ENCODE results near the gene CEP95. TPM values are rescaled to one million over a fixed set of nuclear protein-coding genes. Genes with fewer than 3 reads are reported as not detected.

Gene CEP95
- total and polyA plus RNA-seq, 2 of the 13 experiments (the other 11 are each of a cell fraction or from before 2014, with no cell fraction given), result 65.9 to 68.8 TPM

DNA sequence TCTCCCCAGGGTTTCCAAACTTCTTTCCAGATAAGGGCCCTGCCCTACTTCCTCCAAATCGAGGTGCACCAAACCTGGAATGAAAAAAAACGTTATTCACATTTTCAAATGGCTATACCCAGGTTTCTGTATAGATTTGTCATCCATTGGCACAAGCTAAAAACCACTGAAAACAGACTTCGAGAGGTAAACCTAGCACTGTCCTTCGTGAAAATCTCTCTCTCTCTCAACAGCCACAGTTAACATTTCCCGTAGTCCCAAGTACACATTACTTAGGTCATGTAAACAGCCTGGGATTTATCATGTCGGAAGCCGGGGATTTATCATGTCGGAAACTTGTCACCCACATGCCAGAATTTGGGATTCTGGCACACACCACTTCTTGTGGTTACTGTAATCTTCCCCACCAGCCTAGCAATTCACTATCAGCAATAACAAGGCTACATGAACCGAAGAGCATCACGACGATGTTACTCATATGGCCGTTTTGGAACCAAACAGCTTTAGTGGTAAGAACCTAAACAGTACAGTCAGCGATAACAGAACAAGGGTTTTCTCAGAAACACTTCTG, 1.9 kb upstream of the CEP95 start (continued):
- TF ChIP-seq, protein P1, sequence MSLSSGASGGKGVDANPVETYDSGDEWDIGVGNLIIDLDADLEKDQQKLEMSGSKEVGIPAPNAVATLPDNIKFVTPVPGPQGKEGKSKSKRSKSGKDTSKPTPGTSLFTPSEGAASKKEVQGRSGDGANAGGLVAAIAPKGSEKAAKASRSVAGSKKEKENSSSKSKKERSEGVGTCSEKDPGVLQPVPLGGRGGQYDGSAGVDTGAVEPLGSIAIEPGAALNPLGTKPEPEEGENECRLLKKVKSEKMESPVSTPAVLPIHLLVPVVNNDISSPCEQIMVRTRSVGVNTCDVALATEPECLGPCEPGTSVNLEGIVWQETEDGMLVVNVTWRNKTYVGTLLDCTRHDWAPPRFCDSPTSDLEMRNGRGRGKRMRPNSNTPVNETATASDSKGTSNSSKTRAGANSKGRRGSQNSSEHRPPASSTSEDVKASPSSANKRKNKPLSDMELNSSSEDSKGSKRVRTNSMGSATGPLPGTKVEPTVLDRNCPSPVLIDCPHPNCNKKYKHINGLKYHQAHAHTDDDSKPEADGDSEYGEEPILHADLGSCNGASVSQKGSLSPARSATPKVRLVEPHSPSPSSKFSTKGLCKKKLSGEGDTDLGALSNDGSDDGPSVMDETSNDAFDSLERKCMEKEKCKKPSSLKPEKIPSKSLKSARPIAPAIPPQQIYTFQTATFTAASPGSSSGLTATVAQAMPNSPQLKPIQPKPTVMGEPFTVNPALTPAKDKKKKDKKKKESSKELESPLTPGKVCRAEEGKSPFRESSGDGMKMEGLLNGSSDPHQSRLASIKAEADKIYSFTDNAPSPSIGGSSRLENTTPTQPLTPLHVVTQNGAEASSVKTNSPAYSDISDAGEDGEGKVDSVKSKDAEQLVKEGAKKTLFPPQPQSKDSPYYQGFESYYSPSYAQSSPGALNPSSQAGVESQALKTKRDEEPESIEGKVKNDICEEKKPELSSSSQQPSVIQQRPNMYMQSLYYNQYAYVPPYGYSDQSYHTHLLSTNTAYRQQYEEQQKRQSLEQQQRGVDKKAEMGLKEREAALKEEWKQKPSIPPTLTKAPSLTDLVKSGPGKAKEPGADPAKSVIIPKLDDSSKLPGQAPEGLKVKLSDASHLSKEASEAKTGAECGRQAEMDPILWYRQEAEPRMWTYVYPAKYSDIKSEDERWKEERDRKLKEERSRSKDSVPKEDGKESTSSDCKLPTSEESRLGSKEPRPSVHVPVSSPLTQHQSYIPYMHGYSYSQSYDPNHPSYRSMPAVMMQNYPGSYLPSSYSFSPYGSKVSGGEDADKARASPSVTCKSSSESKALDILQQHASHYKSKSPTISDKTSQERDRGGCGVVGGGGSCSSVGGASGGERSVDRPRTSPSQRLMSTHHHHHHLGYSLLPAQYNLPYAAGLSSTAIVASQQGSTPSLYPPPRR (CRISPR knock-in tag; IDR thresholded peaks at IDR 0.05; ENCODE audit: borderline replicate concordance), result peak; percentile 47; the same call in 1 of the 2 replicates
- no peak for TF ChIP-seq ZBTB7B (CRISPR knock-in tag; IDR thresholded peaks at IDR 0.05)
- TF ChIP-seq ZNF10 (CRISPR knock-in tag; IDR thresholded peaks at IDR 0.05; ENCODE audit: borderline replicate concordance, low read depth), result no peak
- TF ChIP-seq ATF7 (IDR thresholded peaks at IDR 0.05), result no peak
- TF ChIP-seq ATF7 (CRISPR knock-in tag; IDR thresholded peaks at IDR 0.05), result no peak
- TF ChIP-seq ELF4 (CRISPR knock-in tag; IDR thresholded peaks at IDR 0.05; ENCODE audit: borderline replicate concordance), result peak; percentile 71; the same call in 1 of the 2 replicates
- TF ChIP-seq HDAC1 (CRISPR knock-in tag; IDR thresholded peaks at IDR 0.05), result peak; percentile 22; the same call in 1 of the 2 replicates
- no peak for TF ChIP-seq PHF21A (CRISPR knock-in tag; IDR thresholded peaks at IDR 0.05)
- no peak for TF ChIP-seq THYN1 (CRISPR knock-in tag; IDR thresholded peaks at IDR 0.05; ENCODE audit: borderline replicate concordance, low read depth)
- TF ChIP-seq ATAD3A (CRISPR knock-in tag; IDR thresholded peaks at IDR 0.05), result no peak
- peak; percentile 15; the same call in 1 of the 2 replicates for TF ChIP-seq PITX1 (CRISPR knock-in tag; IDR thresholded peaks at IDR 0.05)
- TF ChIP-seq MAFG (CRISPR knock-in tag; IDR thresholded peaks at IDR 0.05), result 0 out of 2 replicates have a peak, but pooled peaks have one; percentile 7
- no peak for TF ChIP-seq ZBTB39 (CRISPR knock-in tag; IDR thresholded peaks at IDR 0.05)
- TF ChIP-seq SMYD3 (CRISPR knock-in tag; IDR thresholded peaks at IDR 0.05), result peak; percentile 77; the same call in 1 of the 2 replicates
- TF ChIP-seq ZIK1 (CRISPR knock-in tag; IDR thresholded peaks at IDR 0.05; ENCODE audit: borderline replicate concordance, low read depth), result 0 out of 2 replicates have a peak, but pooled peaks have one; percentile 2
- TF ChIP-seq PLRG1 (conservative IDR thresholded peaks at IDR 0.05), result no peak
- TF ChIP-seq, protein P2, sequence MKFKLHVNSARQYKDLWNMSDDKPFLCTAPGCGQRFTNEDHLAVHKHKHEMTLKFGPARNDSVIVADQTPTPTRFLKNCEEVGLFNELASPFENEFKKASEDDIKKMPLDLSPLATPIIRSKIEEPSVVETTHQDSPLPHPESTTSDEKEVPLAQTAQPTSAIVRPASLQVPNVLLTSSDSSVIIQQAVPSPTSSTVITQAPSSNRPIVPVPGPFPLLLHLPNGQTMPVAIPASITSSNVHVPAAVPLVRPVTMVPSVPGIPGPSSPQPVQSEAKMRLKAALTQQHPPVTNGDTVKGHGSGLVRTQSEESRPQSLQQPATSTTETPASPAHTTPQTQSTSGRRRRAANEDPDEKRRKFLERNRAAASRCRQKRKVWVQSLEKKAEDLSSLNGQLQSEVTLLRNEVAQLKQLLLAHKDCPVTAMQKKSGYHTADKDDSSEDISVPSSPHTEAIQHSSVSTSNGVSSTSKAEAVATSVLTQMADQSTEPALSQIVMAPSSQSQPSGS (CRISPR knock-in tag; IDR thresholded peaks at IDR 0.05), result peak; percentile 24; the same call in 1 of the 2 replicates
- 0 out of 2 replicates have a peak, but pooled peaks have one; percentile 9 for TF ChIP-seq SPEN (CRISPR knock-in tag; IDR thresholded peaks at IDR 0.05; ENCODE audit: low read depth)
- TF ChIP-seq, protein P3, sequence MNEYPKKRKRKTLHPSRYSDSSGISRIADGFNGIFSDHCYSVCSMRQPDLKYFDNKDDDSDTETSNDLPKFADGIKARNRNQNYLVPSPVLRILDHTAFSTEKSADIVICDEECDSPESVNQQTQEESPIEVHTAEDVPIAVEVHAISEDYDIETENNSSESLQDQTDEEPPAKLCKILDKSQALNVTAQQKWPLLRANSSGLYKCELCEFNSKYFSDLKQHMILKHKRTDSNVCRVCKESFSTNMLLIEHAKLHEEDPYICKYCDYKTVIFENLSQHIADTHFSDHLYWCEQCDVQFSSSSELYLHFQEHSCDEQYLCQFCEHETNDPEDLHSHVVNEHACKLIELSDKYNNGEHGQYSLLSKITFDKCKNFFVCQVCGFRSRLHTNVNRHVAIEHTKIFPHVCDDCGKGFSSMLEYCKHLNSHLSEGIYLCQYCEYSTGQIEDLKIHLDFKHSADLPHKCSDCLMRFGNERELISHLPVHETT (CRISPR knock-in tag; conservative IDR thresholded peaks at IDR 0.05), result peak; percentile 5; the same call in 1 of the 2 replicates
- TF ChIP-seq STAG1 (CRISPR knock-in tag; IDR thresholded peaks at IDR 0.05), result no peak
- TF ChIP-seq NFE2 (CRISPR knock-in tag; IDR thresholded peaks at IDR 0.05), result no peak

Measured in HepG2 (cell line).